ENCODE measurements around the gene PPIF.

PPIF gene

DNA sequence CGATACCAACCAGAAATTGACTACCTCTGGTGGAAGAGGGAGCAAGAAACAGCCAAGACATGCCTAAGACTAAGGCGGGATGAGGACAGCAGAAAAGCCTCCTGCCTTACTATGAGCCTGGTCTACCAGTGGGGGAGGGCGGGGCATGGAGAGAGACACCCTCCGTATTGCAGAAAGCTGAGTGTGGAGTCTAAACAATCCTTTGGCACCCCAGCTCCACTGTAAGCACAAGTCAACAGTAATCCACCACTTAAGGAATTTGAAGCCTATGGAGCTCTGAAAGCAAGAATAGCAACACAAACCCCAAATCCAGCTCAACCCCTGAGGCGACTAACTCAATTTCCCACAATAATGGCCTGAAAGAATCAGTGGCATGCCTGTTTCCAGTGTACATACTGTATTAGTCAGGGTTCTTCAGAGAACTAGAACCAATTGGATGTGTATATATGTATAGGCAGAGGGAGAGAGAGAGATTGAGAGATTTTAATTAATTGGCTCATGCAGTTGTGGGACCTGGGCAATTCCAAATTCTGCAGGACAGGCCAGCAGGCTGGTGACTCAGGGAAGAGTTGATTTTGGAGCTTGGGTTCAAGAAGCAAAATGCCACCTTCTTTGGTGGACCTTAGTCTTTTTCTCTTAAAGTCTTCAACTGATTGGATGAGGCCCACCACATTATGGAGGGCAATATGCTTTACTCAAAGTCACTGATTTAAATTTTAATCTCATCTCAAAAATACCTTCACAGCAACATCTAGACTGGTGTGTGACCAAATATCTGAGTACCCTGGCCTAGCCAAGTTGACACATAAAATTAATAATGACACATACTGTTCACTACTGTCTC, 13.5 kb downstream of the PPIF start:
- WGBS = 94% methylated on average over 5 of the region's 5 CpGs
- Histone ChIP-seq H3K4me1 (ENCODE audit: insufficient read depth, low read length) (no peaks in the 10 kb centered on the region), H3K9ac (ENCODE audit: low read depth, low read length) (no peak overlapping the region), H3K36me3 (ENCODE audit: insufficient read depth, low read length) (no peaks in the 10 kb centered on the region), H3K27me3 (ENCODE audit: insufficient read depth, low read length) (no peaks in the 10 kb centered on the region), H3K4me3 (ENCODE audit: low read length) (no peak overlapping the region), H3K9me3 (ENCODE audit: insufficient read depth, low read depth, low read length) (no peaks in the 10 kb centered on the region), H3K27ac (ENCODE audit: low read depth, low read length) (no peak overlapping the region)

DNA sequence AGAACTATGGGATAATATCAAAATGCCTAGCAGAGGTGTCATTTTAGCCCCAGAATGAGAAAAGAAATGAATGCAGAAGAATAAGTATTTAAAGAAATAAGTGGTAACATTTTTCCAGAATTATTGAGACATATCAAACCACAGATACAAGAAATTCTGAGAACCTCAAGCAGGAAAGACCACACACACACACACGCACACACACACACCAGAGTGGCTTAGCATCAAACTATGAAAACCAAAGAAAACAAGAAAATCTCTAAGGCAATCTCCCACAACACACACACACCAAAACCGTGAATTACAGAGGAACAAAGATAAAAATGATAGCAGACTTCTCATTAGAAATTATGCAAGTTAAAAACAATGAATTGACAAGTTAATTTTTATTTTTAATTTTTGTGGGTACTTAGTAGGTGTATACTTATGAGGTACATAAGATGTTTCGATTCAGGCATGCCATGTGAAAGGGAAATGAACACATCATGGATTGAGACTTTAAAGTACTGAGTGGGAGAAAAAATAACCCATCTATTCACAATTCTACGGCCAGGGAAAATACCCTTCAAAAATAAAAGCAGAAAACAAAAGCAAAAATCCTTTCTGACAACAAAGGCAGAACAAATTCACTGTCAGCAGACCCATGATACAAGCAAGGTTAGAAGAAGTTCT, 14.6 kb downstream of the PPIF start:
- H3K27me3 ChIP-seq (ENCODE audit: insufficient read depth, low read length) = no peaks in the 10 kb centered on the region
- no peaks in the 10 kb centered on the region for H3K9me3 ChIP-seq (ENCODE audit: insufficient read depth, low read depth, low read length)
- no peak overlapping the region for H3K9ac ChIP-seq (ENCODE audit: low read depth, low read length)
- WGBS = 91% methylated on average over 3 of the region's 4 CpGs
- no peaks in the 10 kb centered on the region for H3K36me3 ChIP-seq (ENCODE audit: insufficient read depth, low read length)
- H3K4me3 ChIP-seq (ENCODE audit: low read length) = no peak overlapping the region
- H3K4me1 ChIP-seq (ENCODE audit: insufficient read depth, low read length) = no peaks in the 10 kb centered on the region
- no peak overlapping the region for H3K27ac ChIP-seq (ENCODE audit: low read depth, low read length)

DNA sequence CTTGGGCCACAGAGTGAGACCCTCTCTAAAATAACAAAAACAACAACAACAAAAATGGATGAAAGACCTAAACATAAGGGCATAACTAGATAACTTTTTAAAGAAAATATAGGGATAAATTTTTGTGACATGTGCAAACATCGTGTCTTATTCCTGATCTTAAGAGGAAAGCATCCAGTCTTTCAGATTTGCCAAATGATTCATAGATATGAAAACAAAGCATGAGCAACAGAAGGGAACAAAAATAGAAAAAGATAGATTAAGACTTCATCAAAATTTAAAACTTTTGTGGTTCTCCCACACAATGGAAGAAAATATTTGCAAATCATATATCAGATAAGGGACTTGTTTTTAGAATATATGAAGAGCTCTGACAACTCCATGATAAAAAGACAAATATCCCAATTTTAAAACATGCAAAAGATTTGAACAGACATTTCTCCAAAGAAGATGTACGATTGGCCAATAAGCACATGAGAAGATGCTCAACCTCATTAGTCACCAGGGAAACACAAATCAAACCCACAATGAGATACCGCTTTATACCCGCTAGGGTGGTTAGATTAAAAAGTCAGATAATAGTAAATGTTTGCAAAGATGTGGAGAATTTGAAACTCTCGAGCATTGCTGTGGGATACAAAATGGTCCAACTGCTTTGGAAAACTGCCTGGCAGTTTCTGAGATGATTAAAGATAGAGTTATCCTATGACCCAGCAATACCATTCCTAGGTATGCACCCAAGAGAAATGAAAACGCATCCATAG, 20.3 kb downstream of the PPIF start:
- no peaks in the 10 kb centered on the region for H3K4me1 ChIP-seq (ENCODE audit: insufficient read depth, low read length)
- H3K36me3 ChIP-seq (ENCODE audit: insufficient read depth, low read length) = no peaks in the 10 kb centered on the region
- no peak overlapping the region for H3K4me3 ChIP-seq (ENCODE audit: low read length)
- no peak overlapping the region for H3K27ac ChIP-seq (ENCODE audit: low read depth, low read length)
- WGBS = 90% methylated on average over 6 of the region's 6 CpGs
- no peak overlapping the region for H3K9ac ChIP-seq (ENCODE audit: low read depth, low read length)
- peaks cover 8% of the 10 kb centered on the region; the same call in 1 of the 2 replicates for H3K9me3 ChIP-seq (ENCODE audit: insufficient read depth, low read depth, low read length)
- no peaks in the 10 kb centered on the region for H3K27me3 ChIP-seq (ENCODE audit: insufficient read depth, low read length)

DNA sequence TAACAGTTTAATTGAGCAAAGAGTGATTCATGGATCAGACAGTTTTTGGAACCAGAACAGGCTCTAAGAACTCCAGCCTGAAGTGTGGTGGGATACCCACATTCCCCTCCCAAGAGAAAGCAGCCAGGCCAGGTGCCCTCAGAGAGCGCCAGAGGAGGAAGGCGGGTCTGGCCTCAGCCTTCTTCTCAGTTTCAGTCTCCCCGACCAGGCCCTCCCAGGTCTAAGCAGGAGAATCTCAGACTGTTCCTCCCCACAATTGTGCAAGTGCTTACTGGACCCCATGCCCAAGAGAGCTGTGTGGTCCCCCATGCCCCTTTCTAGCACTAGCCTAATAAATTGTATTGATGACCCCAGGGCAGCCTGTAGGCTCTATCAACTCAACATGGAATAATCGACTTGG, 25.6 kb downstream of the PPIF start:
- H3K27ac ChIP-seq (ENCODE audit: low read depth, low read length) = no peak overlapping the region
- no peaks in the 10 kb centered on the region for H3K36me3 ChIP-seq (ENCODE audit: insufficient read depth, low read length)
- H3K9ac ChIP-seq (ENCODE audit: low read depth, low read length) = no peak overlapping the region
- H3K4me3 ChIP-seq (ENCODE audit: low read length) = no peak overlapping the region
- peaks cover 8% of the 10 kb centered on the region; the same call in 1 of the 2 replicates for H3K9me3 ChIP-seq (ENCODE audit: insufficient read depth, low read depth, low read length)
- no peaks in the 10 kb centered on the region for H3K4me1 ChIP-seq (ENCODE audit: insufficient read depth, low read length)
- 88% methylated on average over 3 of the region's 4 CpGs for WGBS
- H3K27me3 ChIP-seq (ENCODE audit: insufficient read depth, low read length) = no peaks in the 10 kb centered on the region

DNA sequence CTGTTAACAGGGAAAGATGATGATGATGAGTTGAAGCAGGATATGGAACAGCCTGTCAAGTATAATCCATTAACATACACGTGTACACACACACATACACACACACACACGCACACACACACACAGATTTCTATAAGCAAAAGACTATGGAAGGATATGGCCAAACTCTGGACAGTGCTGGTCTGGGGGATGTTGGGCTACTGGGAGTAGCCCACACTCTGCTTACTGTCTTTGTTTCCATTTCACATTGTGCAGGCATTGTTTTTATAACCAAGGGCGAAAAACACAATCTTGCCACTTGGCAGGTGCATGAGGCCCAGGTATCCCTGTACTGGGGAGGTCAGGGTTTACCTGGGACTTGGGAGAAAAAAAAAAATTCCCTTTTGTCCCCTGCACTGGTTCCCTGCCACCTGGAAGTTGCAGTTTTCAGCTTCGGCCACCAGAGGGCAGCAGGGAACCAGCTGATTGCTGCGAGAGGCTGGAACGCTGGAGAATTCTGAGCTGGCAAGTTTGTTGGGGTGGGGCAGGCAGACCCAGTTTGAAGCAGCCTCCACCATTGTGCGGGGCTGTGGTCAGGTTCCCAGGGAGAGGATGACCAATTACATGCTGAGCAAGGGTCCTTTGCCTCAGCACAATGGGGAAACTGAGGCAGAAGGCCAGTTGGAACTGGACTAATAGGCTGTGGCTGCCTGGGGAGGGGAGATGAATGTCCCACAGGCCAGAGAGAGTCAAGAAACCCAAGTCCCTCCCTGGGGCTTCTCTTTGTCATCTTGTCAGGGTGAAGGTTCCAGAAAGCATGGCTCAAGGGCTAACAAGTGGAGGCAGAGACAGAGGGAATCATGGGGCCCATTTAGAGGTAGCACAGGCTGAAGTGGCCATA, 27.3 kb downstream of the PPIF start:
- WGBS = 5% methylated on average over 5 of the region's 7 CpGs
- Histone ChIP-seq H3K36me3 (ENCODE audit: insufficient read depth, low read length) (no peaks in the 10 kb centered on the region), H3K9me3 (ENCODE audit: insufficient read depth, low read depth, low read length) (peaks cover 8% of the 10 kb centered on the region; the same call in 1 of the 2 replicates)

DNA sequence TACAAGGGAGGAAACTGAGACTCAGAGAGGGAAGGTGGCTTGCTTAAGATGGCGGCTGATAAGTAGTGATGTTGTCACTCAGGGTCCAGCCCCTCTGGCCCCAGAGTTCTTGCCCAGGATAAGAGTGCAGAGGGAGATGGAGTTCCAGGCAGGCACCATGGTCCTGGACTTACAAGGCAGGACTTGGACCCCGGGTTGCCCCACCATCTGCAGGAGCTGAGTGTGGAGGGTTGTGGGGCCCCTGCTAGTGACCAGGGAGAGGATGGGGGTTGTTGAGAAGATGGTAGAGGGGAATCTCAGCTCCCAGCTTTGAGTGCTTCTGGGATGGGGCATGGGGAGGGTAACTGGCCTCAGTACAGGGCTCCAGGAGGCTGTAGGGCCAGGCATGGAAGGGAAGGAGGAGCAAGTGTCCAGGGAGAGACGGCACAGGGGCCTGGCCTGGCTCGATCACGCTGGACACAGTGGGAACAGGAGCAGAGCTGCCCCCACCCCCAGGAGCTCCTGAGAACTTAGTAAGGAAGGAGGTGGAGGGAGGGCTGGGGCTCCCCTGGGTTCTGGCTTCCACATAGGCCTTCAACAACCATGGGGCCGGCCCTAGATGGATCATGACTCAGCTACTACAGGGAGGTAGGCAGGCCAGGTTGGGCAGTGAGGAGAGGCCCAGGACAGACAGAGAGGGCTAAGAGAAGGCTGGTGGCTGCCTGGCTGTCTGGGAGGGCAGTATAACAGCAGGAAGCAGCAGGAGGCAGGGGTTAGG, 28.2 kb downstream of the PPIF start:
- H3K36me3 ChIP-seq (ENCODE audit: insufficient read depth, low read length) = no peaks in the 10 kb centered on the region
- H3K27me3 ChIP-seq (ENCODE audit: insufficient read depth, low read length) = no peaks in the 10 kb centered on the region
- no peak overlapping the region for H3K27ac ChIP-seq (ENCODE audit: low read depth, low read length)
- no peak overlapping the region for H3K4me3 ChIP-seq (ENCODE audit: low read length)
- WGBS = 83% methylated on average over 6 of the region's 6 CpGs
- peaks cover 4% of the 10 kb centered on the region; the same call in 1 of the 2 replicates for H3K9me3 ChIP-seq (ENCODE audit: insufficient read depth, low read depth, low read length)
- no peak overlapping the region for H3K9ac ChIP-seq (ENCODE audit: low read depth, low read length)
- no peaks in the 10 kb centered on the region for H3K4me1 ChIP-seq (ENCODE audit: insufficient read depth, low read length)

More for the DNA sequence above, 27.3 kb downstream of the PPIF start:
- no peak overlapping the region for H3K27ac ChIP-seq (ENCODE audit: low read depth, low read length)
- H3K27me3 ChIP-seq (ENCODE audit: insufficient read depth, low read length) = no peaks in the 10 kb centered on the region
- no peak overlapping the region for H3K9ac ChIP-seq (ENCODE audit: low read depth, low read length)
- H3K4me3 ChIP-seq (ENCODE audit: low read length) = no peak overlapping the region
- no peaks in the 10 kb centered on the region for H3K4me1 ChIP-seq (ENCODE audit: insufficient read depth, low read length)

DNA sequence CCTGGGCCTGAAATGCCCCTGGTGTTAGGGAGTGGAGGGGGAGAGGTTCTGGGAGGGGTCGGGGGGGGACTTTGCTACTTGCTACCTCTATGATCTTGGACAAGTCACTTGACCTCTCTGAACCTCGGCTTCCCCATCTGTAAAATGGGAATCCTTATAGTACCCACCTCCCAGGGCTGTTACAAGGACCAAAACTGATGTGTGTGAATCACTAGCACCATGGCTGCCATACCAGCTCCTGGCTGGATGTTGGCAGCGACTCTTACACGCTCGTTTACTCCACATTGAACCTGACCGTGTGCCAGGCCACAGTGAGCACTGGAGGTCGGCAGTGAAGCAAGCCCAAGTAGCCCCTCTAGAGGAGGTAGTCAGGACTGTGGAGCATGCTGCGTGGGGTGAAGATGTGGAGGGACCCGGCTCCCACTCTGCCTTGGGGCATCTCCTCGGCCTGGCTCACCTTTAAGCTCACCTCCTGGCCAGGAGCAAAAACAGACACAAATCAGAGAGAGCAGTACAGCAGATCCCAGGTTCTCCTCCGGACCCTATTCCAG, 28.9 kb downstream of the PPIF start:
- Histone ChIP-seq H3K9ac (ENCODE audit: low read depth, low read length) (no peak overlapping the region), H3K4me3 (ENCODE audit: low read length) (no peak overlapping the region), H3K4me1 (ENCODE audit: insufficient read depth, low read length) (no peaks in the 10 kb centered on the region), H3K27me3 (ENCODE audit: insufficient read depth, low read length) (no peaks in the 10 kb centered on the region), H3K36me3 (ENCODE audit: insufficient read depth, low read length) (no peaks in the 10 kb centered on the region), H3K9me3 (ENCODE audit: insufficient read depth, low read depth, low read length) (no peaks in the 10 kb centered on the region), H3K27ac (ENCODE audit: low read depth, low read length) (no peak overlapping the region)
- WGBS = 78% methylated on average over 11 of the region's 11 CpGs

DNA sequence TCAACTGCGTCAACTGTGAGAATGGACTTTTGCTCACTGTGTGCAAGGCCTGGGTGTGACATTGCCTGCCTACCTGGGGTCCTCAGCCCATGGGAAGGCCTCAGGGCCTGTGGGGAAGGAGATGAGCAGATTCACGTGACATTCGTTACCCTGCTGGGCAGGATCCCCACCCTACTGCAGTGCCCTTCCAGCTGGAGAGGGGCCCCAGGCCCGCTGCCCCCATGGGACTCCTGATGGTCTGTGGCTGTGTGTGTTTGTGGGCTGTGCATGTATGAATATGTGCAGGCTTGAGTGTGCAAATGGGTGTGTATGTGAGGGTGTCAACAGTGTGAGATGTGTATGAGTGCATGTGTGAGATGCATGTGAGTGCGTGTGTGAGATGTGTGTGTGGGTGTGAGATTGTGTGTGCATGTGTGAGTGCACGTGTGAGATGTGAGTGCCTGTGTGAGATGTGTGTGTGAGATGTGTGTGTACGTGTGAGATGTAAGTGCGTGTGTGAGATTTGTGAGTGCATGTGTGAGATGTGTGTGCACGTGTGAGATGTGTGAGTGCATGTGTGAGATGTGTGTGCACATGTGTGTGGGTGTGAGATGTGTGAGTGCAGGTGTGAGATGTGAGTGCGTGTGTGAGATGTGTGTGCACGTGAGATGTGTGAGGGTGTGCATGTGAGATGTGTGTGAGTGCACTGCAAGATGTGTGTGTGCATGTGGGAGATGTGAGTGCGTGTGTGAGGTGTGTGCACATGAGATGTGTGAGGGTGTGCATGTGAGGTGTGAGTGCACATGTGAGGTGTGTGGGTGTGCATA, 29.7 kb downstream of the PPIF start:
- Histone ChIP-seq H3K9me3 (ENCODE audit: insufficient read depth, low read depth, low read length) (no peaks in the 10 kb centered on the region), H3K27ac (ENCODE audit: low read depth, low read length) (no peak overlapping the region), H3K4me1 (ENCODE audit: insufficient read depth, low read length) (no peaks in the 10 kb centered on the region), H3K27me3 (ENCODE audit: insufficient read depth, low read length) (no peaks in the 10 kb centered on the region), H3K36me3 (ENCODE audit: insufficient read depth, low read length) (no peaks in the 10 kb centered on the region), H3K9ac (ENCODE audit: low read depth, low read length) (no peak overlapping the region), H3K4me3 (ENCODE audit: low read length) (no peak overlapping the region)
- WGBS = 92% methylated on average over 12 of the region's 12 CpGs

DNA sequence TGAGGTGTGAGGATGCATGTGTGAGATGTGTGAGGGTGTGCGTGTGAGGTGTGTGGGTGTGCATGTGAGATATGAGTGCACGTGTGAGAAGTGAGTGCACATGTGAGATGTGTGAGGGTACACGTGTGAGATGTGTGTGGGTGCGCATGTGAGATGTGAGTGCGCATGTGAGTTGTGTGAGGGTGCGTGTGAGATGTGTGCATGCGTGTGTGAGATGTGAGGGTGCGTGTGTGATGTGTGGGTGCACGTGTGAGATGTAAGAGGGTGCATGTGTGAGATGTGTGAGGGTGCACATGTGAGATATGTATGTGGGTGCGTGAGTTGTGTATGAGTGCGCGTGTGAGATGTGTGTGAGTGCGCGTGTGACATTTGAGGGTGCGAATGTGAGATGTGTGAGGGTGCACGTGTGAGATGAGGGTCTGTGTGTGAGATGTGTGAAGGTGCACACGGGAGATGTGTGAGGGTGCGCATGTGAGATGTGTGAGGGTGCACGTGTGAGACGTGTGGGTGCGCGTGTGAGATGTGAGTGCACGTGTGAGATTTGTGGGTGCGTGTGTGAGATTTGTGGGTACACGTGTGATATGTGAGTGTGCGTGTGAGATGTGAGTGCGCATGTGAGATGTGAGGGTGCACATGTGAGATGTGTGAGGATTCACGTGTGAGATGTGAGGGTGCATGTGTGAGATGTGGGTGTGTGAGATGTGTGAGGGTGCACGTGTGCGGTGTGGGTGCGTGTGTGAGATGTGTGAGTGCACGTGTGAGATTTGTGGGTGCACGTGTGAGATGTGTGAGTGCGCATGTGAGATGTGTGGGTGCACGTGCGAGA, 30.5 kb downstream of the PPIF start:
- no peaks in the 10 kb centered on the region for H3K27me3 ChIP-seq (ENCODE audit: insufficient read depth, low read length)
- H3K4me3 ChIP-seq (ENCODE audit: low read length) = no peak overlapping the region
- no peaks in the 10 kb centered on the region for H3K36me3 ChIP-seq (ENCODE audit: insufficient read depth, low read length)
- no peak overlapping the region for H3K9ac ChIP-seq (ENCODE audit: low read depth, low read length)
- H3K9me3 ChIP-seq (ENCODE audit: insufficient read depth, low read depth, low read length) = no peaks in the 10 kb centered on the region
- H3K4me1 ChIP-seq (ENCODE audit: insufficient read depth, low read length) = no peaks in the 10 kb centered on the region
- WGBS = 93% methylated on average over 36 of the region's 36 CpGs
- H3K27ac ChIP-seq (ENCODE audit: low read depth, low read length) = no peak overlapping the region
